B cell (primary cell): ENCODE data around the gene PSAT1.

ENCODE experiments used
- CTCF ChIP-seq: fragments of 200-600 bp; IDR thresholded peaks from one replicate; pipeline ENCODE4 v1.8.0; 2022; ENCODE audit warnings: antibody characterized with exemption, mild to moderate bottlenecking
- EZH2 ChIP-seq: IDR thresholded peaks from 2 replicates; pipeline ENCODE4 v1.6.1; 2012; ENCODE audit warnings: borderline replicate concordance, low read depth, mild to moderate bottlenecking, moderate library complexity, low read length; ENCODE audit not compliant: insufficient read depth, poor library complexity, severe bottlenecking

GRCh38 chr9:78267889-78268288, 29.0 kb upstream of the PSAT1 start:
- TF ChIP-seq CTCF (no peak), EZH2 (no peak)
